HEK293 (cell line): ENCODE results near the gene LIPJ.

Experiments
- CTCF ChIA-PET: fragments of 350-600 bp; formaldehyde crosslinking; extraction: SDS; loops from one replicate; lab custom pipeline; 2021; ENCODE audit warnings: antibody characterized with exemption; lab: Yijun Ruan, JAX
- POLR2A ChIA-PET: fragments of 300-600 bp; formaldehyde crosslinking; extraction: SDS; loops from one replicate; lab custom pipeline; 2020; ENCODE audit warnings: antibody characterized with exemption, inconsistent platforms; lab: Yijun Ruan, JAX
- H3K27ac ChIP-seq: fragments of 200-500 bp; sonication (Bioruptor generic); 2 replicates; pipeline ENCODE4 v1.5.1; 2014; ENCODE audit warnings: low read depth, low read length, control low read depth, inconsistent platforms; ENCODE audit errors: extremely low read depth
- H3K36me3 ChIP-seq, 2 experiments: fragments of 200-500 bp in 1 of 2; sonication (Bioruptor generic) in 1 of 2; 1 replicate in 1 of 2; 2 replicates in 1 of 2; pipeline ENCODE4 v1.5.1; 2014 to 2017; ENCODE audit warnings: inconsistent platforms in 2 of 2, low read length in 2 of 2; ENCODE audit not compliant: control insufficient read depth in 2 of 2, insufficient read depth in 1 of 2
- H3K4me1 ChIP-seq: fragments of 200-500 bp; sonication (Bioruptor generic); 2 replicates; pipeline ENCODE4 v1.5.1; 2014; ENCODE audit warnings: mild to moderate bottlenecking, low read length, inconsistent platforms; ENCODE audit not compliant: control insufficient read depth, insufficient read depth
- H3K4me3 ChIP-seq: 2 replicates; pipeline ENCODE4 v1.5.1; 2011; ENCODE audit warnings: low read depth, mild to moderate bottlenecking, control low read depth, low read length, moderate library complexity
- H3K9me3 ChIP-seq: fragments of 200-500 bp; sonication (Bioruptor generic); 2 replicates; pipeline ENCODE4 v1.5.1; 2014; ENCODE audit warnings: low read depth, low read length, inconsistent platforms; ENCODE audit not compliant: control insufficient read depth, insufficient read depth
- OVOL3 ChIP-seq: fragments of 450-650 bp; formaldehyde crosslinking; IDR thresholded peaks from 2 replicates; pipeline ENCODE4 v1.5.1; 2016; ENCODE audit warnings: missing biosample characterization, missing genetic modification characterization
- PBX3 ChIP-seq: sonication (generic); formaldehyde crosslinking; IDR thresholded peaks from 2 replicates; pipeline ENCODE4 v1.8.1; 2022; ENCODE audit warnings: mild to moderate bottlenecking, moderate library complexity, missing genetic modification reagents
- TCF7L2 ChIP-seq: IDR thresholded peaks from 2 replicates; pipeline ENCODE4 v1.6.1; 2011; ENCODE audit warnings: low read depth, mild to moderate bottlenecking, inconsistent platforms, low read length, moderate library complexity, borderline replicate concordance
- ZBTB17 ChIP-seq: fragments of 450-650 bp; formaldehyde crosslinking; IDR thresholded peaks from 2 replicates; pipeline ENCODE4 v1.5.1; 2016; ENCODE audit warnings: missing biosample characterization, missing genetic modification characterization
- ZBTB20 ChIP-seq: fragments of 450-650 bp; formaldehyde crosslinking; IDR thresholded peaks from 2 replicates; pipeline ENCODE4 v1.5.1; 2016; ENCODE audit warnings: missing biosample characterization, missing genetic modification characterization
- ZBTB26 ChIP-seq: fragments of 450-650 bp; formaldehyde crosslinking; optimal IDR thresholded peaks from 2 replicates; pipeline ENCODE3; 2016; ENCODE audit warnings: missing biosample characterization, mild to moderate bottlenecking, missing genetic modification characterization
- ZBTB49 ChIP-seq: fragments of 450-650 bp; formaldehyde crosslinking; IDR thresholded peaks from 2 replicates; pipeline ENCODE4 v1.5.1; 2016; ENCODE audit warnings: missing biosample characterization, missing genetic modification characterization, low read depth
- ZFP37 ChIP-seq: fragments of 450-650 bp; formaldehyde crosslinking; IDR thresholded peaks from 2 replicates; pipeline ENCODE4 v1.5.1; 2016; ENCODE audit warnings: missing biosample characterization, missing genetic modification characterization
- ZNF146 ChIP-seq: fragments of 450-650 bp; formaldehyde crosslinking; IDR thresholded peaks from 2 replicates; pipeline ENCODE4 v1.5.1; 2016; ENCODE audit warnings: missing biosample characterization, missing genetic modification characterization
- ZNF175 ChIP-seq: fragments of 450-650 bp; formaldehyde crosslinking; IDR thresholded peaks from 2 replicates; pipeline ENCODE4 v1.5.1; 2016; ENCODE audit warnings: missing biosample characterization, missing genetic modification characterization
- ZNF2 ChIP-seq: fragments of 450-650 bp; formaldehyde crosslinking; IDR thresholded peaks from 2 replicates; pipeline ENCODE4 v1.5.1; 2016; ENCODE audit warnings: missing biosample characterization, missing genetic modification characterization
- ZNF248 ChIP-seq: fragments of 450-650 bp; formaldehyde crosslinking; IDR thresholded peaks from 2 replicates; pipeline ENCODE4 v1.5.1; 2017; ENCODE audit warnings: missing biosample characterization, missing genetic modification characterization
- ZNF26 ChIP-seq: fragments of 450-650 bp; formaldehyde crosslinking; IDR thresholded peaks from 2 replicates; pipeline ENCODE4 v1.5.1; 2016; ENCODE audit warnings: missing biosample characterization, missing genetic modification characterization
- ZNF311 ChIP-seq: fragments of 450-650 bp; formaldehyde crosslinking; IDR thresholded peaks from 2 replicates; pipeline ENCODE4 v1.5.1; 2017; ENCODE audit warnings: missing biosample characterization, missing genetic modification characterization, borderline replicate concordance
- ZNF324 ChIP-seq: fragments of 450-650 bp; formaldehyde crosslinking; IDR thresholded peaks from 2 replicates; pipeline ENCODE4 v1.5.1; 2016; ENCODE audit warnings: missing biosample characterization, missing genetic modification characterization
- ZNF560 ChIP-seq: fragments of 450-650 bp; formaldehyde crosslinking; IDR thresholded peaks from 2 replicates; pipeline ENCODE4 v1.5.1; 2017; ENCODE audit warnings: missing biosample characterization, missing genetic modification characterization, borderline replicate concordance
- ZNF561 ChIP-seq: fragments of 450-650 bp; IDR thresholded peaks from 2 replicates; pipeline ENCODE4 v1.5.1; 2018; ENCODE audit warnings: missing biosample characterization, missing genetic modification characterization, borderline replicate concordance
- ZNF664 ChIP-seq: fragments of 450-650 bp; formaldehyde crosslinking; IDR thresholded peaks from 2 replicates; pipeline ENCODE4 v1.5.1; 2016; ENCODE audit warnings: missing biosample characterization, missing genetic modification characterization
- ZNF704 ChIP-seq: fragments of 450-650 bp; formaldehyde crosslinking; IDR thresholded peaks from 2 replicates; pipeline ENCODE4 v1.5.1; 2016; ENCODE audit warnings: missing biosample characterization, missing genetic modification characterization
- ZXDB ChIP-seq: fragments of 450-650 bp; formaldehyde crosslinking; IDR thresholded peaks from 2 replicates; pipeline ENCODE4 v1.5.1; 2016; ENCODE audit warnings: missing biosample characterization, missing genetic modification characterization

LIPJ gene

GRCh38 chr10:88620441-88620840, 33.9 kb downstream of the LIPJ start (continued):
- TF ChIP-seq ZBTB49 (tag by site-specific recombination) (no peak), ZNF146 (no peak), ZXDB (tag by site-specific recombination) (no peak), ZFP37 (tag by site-specific recombination) (no peak), ZNF561 (tag by site-specific recombination) (no peak)

GRCh38 chr10:88623835-88624234, 37.3 kb downstream of the LIPJ start:
- H3K4me3 ChIP-seq, result no peak overlapping the region
- no peaks in the 10 kb centered on the region for H3K9me3 ChIP-seq
- no peaks in the 10 kb centered on the region for H3K36me3 ChIP-seq
- no peak overlapping the region for H3K27ac ChIP-seq
- ChIA-PET CTCF (interaction anchor here (0.7 kb wide), 1 partner anchor 506 kb away, joined by 3 read pairs; no protein-coding TSS in a partner anchor), POLR2A (no interaction called here)
- H3K4me1 ChIP-seq, result no peaks in the 10 kb centered on the region
- TF ChIP-seq ZBTB20 (tag by site-specific recombination) (no peak), ZNF2 (tag by site-specific recombination) (no peak)

GRCh38 chr10:88624840-88625239, 38.3 kb downstream of the LIPJ start:
- H3K27ac ChIP-seq, result no peak overlapping the region
- no peak for TF ChIP-seq ZNF664 (tag by site-specific recombination)
- TF ChIP-seq ZNF175 (tag by site-specific recombination), result no peak
- TF ChIP-seq ZNF324 (tag by site-specific recombination), result no peak
- TF ChIP-seq ZNF560 (tag by site-specific recombination), result no peak
- TF ChIP-seq ZBTB17 (tag by site-specific recombination), result no peak
- TF ChIP-seq ZNF704 (tag by site-specific recombination), result no peak
- TF ChIP-seq PBX3, result no peak
- TF ChIP-seq ZNF146, result no peak
- TF ChIP-seq ZNF311 (tag by site-specific recombination), result no peak
- TF ChIP-seq, all 188 proteins: peak for 0
- no peaks in the 10 kb centered on the region for H3K36me3 ChIP-seq
- no peaks in the 10 kb centered on the region for H3K9me3 ChIP-seq
- H3K4me1 ChIP-seq, result no peaks in the 10 kb centered on the region
- CTCF ChIA-PET, result no interaction called here
- POLR2A ChIA-PET, result no interaction called here
- no peak overlapping the region for H3K4me3 ChIP-seq

- CTCF ChIA-PET, result no interaction called here
- no peaks in the 10 kb centered on the region for H3K36me3 ChIP-seq
- TF ChIP-seq ZBTB26 (tag by site-specific recombination), result no peak
- no peak for TF ChIP-seq OVOL3 (tag by site-specific recombination)
- no peak for TF ChIP-seq ZNF248 (tag by site-specific recombination)
- TF ChIP-seq ZNF26 (tag by site-specific recombination), result no peak
- TF ChIP-seq TCF7L2, result no peak
- TF ChIP-seq, all 188 proteins: peak for 0
- Histone ChIP-seq H3K27ac (no peak overlapping the region), H3K4me3 (no peak overlapping the region), H3K4me1 (no peaks in the 10 kb centered on the region), H3K9me3 (no peaks in the 10 kb centered on the region; the same call in 1 of the 2 replicates)
- POLR2A ChIA-PET, result no interaction called here
Measured at GRCh38 chr10:88640186-88640585, 53.6 kb downstream of the LIPJ start.
